NCI-H82 (cell line): ENCODE results near the gene ZNF263.
"Not testable (repeated sequence)": the region's sequence is repeated elsewhere in the genome, so short reads cannot be mapped to it uniquely, and the experiment has no call there.

Source experiments
- DNase-seq: peaks from one replicate; lab custom pipeline; 2025; lab: John Stamatoyannopoulos, UW

The ZNF263 gene

GRCh38 chr16:3268294-3268693, 15.0 kb upstream of the ZNF263 start:
- no peak for DNase-seq

GRCh38 chr16:3270718-3271117, 12.6 kb upstream of the ZNF263 start:
- DNase-seq = not testable (repeated sequence)

- not testable (repeated sequence) for DNase-seq
These were observed 12.0 kb upstream of the ZNF263 start for GRCh38 chr16:3271281-3271680.

GRCh38 chr16:3274490-3274889, 8.8 kb upstream of the ZNF263 start:
- peak; percentile 67 for DNase-seq

GRCh38 chr16:3274947-3275346, 8.3 kb upstream of the ZNF263 start:
- DNase-seq = no peak

- DNase-seq = no peak
These were observed 6.6 kb upstream of the ZNF263 start for GRCh38 chr16:3276679-3277078.

- no peak for DNase-seq
These were observed 2.0 kb upstream of the ZNF263 start for GRCh38 chr16:3281222-3281820.

GRCh38 chr16:3282103-3282729, 1.1 kb upstream of the ZNF263 start:
- DNase-seq = peak; percentile 87

GRCh38 chr16:3283543-3284447, 504 bp downstream of the ZNF263 start:
- no peak for DNase-seq

- no peak for DNase-seq
These were observed 1.8 kb downstream of the ZNF263 start for GRCh38 chr16:3285131-3285530.

- no peak for DNase-seq
These were observed 6.8 kb downstream of the ZNF263 start for GRCh38 chr16:3289998-3290673.

GRCh38 chr16:3292604-3293003, 9.3 kb downstream of the ZNF263 start:
- no peak for DNase-seq

- DNase-seq = no peak
These were observed 11.9 kb downstream of the ZNF263 start for GRCh38 chr16:3295209-3295608.

GRCh38 chr16:3295783-3296182, 12.5 kb downstream of the ZNF263 start:
- no peak for DNase-seq

GRCh38 chr16:3304370-3304769, 21.1 kb downstream of the ZNF263 start:
- no peak for DNase-seq

GRCh38 chr16:3305109-3306068, 22.1 kb downstream of the ZNF263 start, which contains the start of the genes TIGD7 and ZNF75A:
Gene TIGD7, minus strand, starts transcription at chr16:3305430. Its CDS starts 4,816 bp downstream, at chr16:3300614.
Gene ZNF75A, plus strand, starts transcription at chr16:3305497. Its CDS starts 2,932 bp downstream, at chr16:3308429.
- peak; percentile 94 for DNase-seq

- DNase-seq = no peak
These were observed 22.8 kb downstream of the ZNF263 start for GRCh38 chr16:3306078-3306477.

- no peak for DNase-seq
These were observed 28.2 kb downstream of the ZNF263 start for GRCh38 chr16:3311496-3311895.

- peak; percentile 11 for DNase-seq
These were observed 34.2 kb downstream of the ZNF263 start for GRCh38 chr16:3317315-3317999.

GRCh38 chr16:3321816-3322215, 38.5 kb downstream of the ZNF263 start:
- DNase-seq = no peak
